Astrocyte of the spinal cord (primary cell): ENCODE results near the gene TREX2.

ENCODE experiments used
- DNase-seq: peaks from one replicate; pipeline ENCODE4 v3.0.0; 2011; ENCODE audit warnings: low read depth, low spot score
- H3K4me3 ChIP-seq: 2 replicates; pipeline ENCODE4 v1.5.1; 2011; ENCODE audit warnings: low read depth, mild to moderate bottlenecking, low read length, moderate library complexity
- CTCF ChIP-seq: IDR thresholded peaks from 2 replicates; pipeline ENCODE4 v1.5.1; 2012; ENCODE audit warnings: low read depth, mild to moderate bottlenecking, low read length, inconsistent platforms
- in situ Hi-C: cut with HindIII; loops from 2 replicates; pipeline ENCODE4 v1.10.0; 2017; ENCODE audit warnings: low sequenced_read_pairs

The TREX2 gene

GRCh38 chrX:153491918-153492317, 46.1 kb upstream of the TREX2 start:
- in situ Hi-C loops: no loop called here

GRCh38 chrX:153491351-153491914, 45.6 kb upstream of the TREX2 start:
- no peak overlapping the region for H3K4me3 ChIP-seq
- no peak for DNase-seq
- in situ Hi-C loops: no loop called here
- no peak for TF ChIP-seq CTCF

More at GRCh38 chrX:153491918-153492317, 46.1 kb upstream of the TREX2 start:
- H3K4me3 ChIP-seq: no peak overlapping the region
- no peak for DNase-seq
- no peak for TF ChIP-seq CTCF

- in situ Hi-C loops: no loop called here
- TF ChIP-seq CTCF: no peak
- no peak for DNase-seq
- H3K4me3 ChIP-seq: no peak overlapping the region
Measured at GRCh38 chrX:153490217-153490930, 44.5 kb upstream of the TREX2 start.

- no peak for TF ChIP-seq CTCF
- no peak overlapping the region for H3K4me3 ChIP-seq
- in situ Hi-C loops: no loop called here
- peak; percentile 46 for DNase-seq
Measured at GRCh38 chrX:153488231-153488914, 42.5 kb upstream of the TREX2 start.

- H3K4me3 ChIP-seq: no peak overlapping the region
- TF ChIP-seq CTCF: no peak
- in situ Hi-C loops: no loop called here
- DNase-seq: no peak
Measured at GRCh38 chrX:153487590-153488071, 41.8 kb upstream of the TREX2 start.

GRCh38 chrX:153486171-153486570, 40.3 kb upstream of the TREX2 start:
- no peak overlapping the region for H3K4me3 ChIP-seq
- TF ChIP-seq CTCF: no peak
- DNase-seq: no peak
- in situ Hi-C loops: no loop called here
